ENCODE data around the gene ZNF428.

DNA sequence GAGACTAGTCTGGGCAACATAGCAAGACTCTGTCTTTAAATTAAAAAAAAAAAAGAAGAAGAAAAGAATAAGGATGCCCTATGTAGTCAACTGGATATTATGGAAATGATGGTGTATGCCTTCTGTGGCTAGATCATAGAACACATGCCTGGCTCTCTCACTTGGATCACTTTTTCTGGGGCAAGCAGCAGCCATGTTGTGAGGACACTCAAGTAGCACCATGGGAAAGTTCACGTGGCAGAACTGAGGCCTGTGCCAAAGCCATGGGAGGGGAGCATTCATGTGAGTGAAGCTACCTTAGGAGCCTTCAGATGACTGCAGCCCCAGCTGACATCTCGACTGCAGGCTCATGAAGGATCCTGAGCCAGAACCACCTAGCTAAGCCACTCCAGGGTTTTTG is 38.6 kb upstream of the ZNF428 start:
- no peak for TF ChIP-seq POLR2A (IDR thresholded peaks at IDR 0.05; ENCODE audit: low read depth, low read length)
- TF ChIP-seq MXI1 (IDR thresholded peaks at IDR 0.05; ENCODE audit: borderline replicate concordance, low read depth, low read length), result no peak
- TF ChIP-seq, protein P1, sequence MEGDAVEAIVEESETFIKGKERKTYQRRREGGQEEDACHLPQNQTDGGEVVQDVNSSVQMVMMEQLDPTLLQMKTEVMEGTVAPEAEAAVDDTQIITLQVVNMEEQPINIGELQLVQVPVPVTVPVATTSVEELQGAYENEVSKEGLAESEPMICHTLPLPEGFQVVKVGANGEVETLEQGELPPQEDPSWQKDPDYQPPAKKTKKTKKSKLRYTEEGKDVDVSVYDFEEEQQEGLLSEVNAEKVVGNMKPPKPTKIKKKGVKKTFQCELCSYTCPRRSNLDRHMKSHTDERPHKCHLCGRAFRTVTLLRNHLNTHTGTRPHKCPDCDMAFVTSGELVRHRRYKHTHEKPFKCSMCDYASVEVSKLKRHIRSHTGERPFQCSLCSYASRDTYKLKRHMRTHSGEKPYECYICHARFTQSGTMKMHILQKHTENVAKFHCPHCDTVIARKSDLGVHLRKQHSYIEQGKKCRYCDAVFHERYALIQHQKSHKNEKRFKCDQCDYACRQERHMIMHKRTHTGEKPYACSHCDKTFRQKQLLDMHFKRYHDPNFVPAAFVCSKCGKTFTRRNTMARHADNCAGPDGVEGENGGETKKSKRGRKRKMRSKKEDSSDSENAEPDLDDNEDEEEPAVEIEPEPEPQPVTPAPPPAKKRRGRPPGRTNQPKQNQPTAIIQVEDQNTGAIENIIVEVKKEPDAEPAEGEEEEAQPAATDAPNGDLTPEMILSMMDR (conservative IDR thresholded peaks at IDR 0.05; ENCODE audit: low read depth, low read length), result no peak
- no peak for TF ChIP-seq FOS (IDR thresholded peaks at IDR 0.05; ENCODE audit: low read depth, low read length)
- no peak for TF ChIP-seq RAD21 (IDR thresholded peaks at IDR 0.05; ENCODE audit: low read length)
- no peak for TF ChIP-seq CEBPB (IDR thresholded peaks at IDR 0.05; ENCODE audit: low read depth, low read length)
- TF ChIP-seq RFX5 (IDR thresholded peaks at IDR 0.05; ENCODE audit: low read depth, low read length), result no peak
- no peak for TF ChIP-seq USF2 (IDR thresholded peaks at IDR 0.05; ENCODE audit: low read depth, low read length)
- TF ChIP-seq RCOR1 (IDR thresholded peaks at IDR 0.05; ENCODE audit: insufficient replicate concordance, low read length), result no peak
- no peak for TF ChIP-seq MAFK (IDR thresholded peaks at IDR 0.05; ENCODE audit: low read depth, low read length)
- no peak for TF ChIP-seq MAZ (IDR thresholded peaks at IDR 0.05; ENCODE audit: borderline replicate concordance, low read depth, low read length)
- no peak for TF ChIP-seq SMC3 (IDR thresholded peaks at IDR 0.05; ENCODE audit: low read depth, low read length)
- TF ChIP-seq, protein P2, sequence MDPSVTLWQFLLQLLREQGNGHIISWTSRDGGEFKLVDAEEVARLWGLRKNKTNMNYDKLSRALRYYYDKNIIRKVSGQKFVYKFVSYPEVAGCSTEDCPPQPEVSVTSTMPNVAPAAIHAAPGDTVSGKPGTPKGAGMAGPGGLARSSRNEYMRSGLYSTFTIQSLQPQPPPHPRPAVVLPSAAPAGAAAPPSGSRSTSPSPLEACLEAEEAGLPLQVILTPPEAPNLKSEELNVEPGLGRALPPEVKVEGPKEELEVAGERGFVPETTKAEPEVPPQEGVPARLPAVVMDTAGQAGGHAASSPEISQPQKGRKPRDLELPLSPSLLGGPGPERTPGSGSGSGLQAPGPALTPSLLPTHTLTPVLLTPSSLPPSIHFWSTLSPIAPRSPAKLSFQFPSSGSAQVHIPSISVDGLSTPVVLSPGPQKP (IDR thresholded peaks at IDR 0.05; ENCODE audit: borderline replicate concordance, low read depth, low read length), result no peak
- TF ChIP-seq NFE2L2 (IDR thresholded peaks at IDR 0.05; ENCODE audit: low read depth, low read length), result no peak

All from IMR-90 (cell line).